Hematopoietic multipotent progenitor cell treated with erythropoietin and hydrocortisone succinate and interleukin-3 and kit ligand, for 15 days (in vitro differentiated cells): ENCODE data around the gene FBXL15.

ENCODE experiments used
- DNase-seq: peaks from one replicate; pipeline ENCODE4 v3.0.0-alpha.2; 2015; ENCODE audit warnings: low spot score

FBXL15 gene

DNA sequence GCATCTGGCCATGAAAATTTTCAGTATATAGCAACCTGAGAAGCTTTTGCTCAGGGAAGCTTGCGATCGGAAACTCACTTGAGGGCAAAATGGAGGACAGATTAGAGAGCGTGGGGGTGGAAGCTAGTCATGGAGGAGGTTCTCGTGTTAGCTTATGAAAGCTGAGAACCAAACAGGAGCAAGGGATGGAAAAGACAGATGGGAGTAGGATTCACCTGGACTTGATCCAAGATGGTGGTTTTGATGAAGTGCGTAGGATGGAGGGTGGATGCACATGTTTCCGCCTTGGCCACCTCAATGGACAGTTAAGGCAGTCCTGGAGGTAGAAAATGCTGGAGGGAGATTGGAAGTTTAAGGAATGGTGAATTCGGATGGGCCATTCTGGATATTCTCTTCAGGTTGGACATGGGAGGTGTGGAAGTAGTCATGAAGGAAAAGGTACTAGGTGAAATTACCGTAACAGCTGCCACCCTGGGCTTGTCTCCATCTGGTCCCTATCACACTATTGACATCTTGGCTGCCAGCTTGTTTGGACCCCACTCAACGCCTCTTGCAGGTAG is 37.0 kb downstream of the FBXL15 start:
- DNase-seq = no peak

DNA sequence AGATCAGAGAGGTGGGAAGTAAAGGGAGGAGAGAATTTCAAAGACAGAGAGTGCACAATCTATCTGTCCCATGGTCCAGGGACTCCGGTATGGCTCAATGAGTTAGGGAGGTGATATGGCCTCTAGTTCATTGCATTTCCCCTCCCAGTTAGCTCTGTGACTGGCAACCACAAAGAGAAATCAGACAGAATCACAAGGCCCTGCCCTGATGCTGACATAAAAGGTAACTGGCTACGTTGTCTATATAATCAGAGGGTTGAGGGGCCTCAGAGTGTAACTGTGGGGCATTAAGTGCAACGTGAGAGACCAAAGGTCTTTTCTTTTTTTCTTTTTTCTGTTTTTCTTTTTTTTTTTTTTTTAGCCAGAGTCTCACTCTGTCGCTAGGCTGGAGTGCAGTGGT is 38.0 kb downstream of the FBXL15 start:
- no peak for DNase-seq

DNA sequence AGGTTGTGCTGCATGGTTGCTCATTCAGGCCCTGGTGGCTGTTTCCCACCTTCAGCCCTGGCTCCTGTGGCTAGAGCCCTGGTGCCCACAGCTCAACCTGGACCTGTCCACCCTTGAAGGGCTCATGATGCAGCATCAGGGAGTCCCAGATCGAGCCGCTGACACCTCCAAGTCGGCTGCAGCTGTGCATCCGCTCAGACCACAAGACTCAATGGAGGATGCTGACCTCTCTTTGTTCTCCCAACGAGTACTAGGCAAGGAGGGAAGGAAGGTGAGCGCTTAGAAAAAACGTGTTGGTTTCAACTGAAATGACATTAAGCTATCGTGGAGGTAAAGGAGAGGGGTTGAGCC is 40.2 kb downstream of the FBXL15 start:
- no peak for DNase-seq

DNA sequence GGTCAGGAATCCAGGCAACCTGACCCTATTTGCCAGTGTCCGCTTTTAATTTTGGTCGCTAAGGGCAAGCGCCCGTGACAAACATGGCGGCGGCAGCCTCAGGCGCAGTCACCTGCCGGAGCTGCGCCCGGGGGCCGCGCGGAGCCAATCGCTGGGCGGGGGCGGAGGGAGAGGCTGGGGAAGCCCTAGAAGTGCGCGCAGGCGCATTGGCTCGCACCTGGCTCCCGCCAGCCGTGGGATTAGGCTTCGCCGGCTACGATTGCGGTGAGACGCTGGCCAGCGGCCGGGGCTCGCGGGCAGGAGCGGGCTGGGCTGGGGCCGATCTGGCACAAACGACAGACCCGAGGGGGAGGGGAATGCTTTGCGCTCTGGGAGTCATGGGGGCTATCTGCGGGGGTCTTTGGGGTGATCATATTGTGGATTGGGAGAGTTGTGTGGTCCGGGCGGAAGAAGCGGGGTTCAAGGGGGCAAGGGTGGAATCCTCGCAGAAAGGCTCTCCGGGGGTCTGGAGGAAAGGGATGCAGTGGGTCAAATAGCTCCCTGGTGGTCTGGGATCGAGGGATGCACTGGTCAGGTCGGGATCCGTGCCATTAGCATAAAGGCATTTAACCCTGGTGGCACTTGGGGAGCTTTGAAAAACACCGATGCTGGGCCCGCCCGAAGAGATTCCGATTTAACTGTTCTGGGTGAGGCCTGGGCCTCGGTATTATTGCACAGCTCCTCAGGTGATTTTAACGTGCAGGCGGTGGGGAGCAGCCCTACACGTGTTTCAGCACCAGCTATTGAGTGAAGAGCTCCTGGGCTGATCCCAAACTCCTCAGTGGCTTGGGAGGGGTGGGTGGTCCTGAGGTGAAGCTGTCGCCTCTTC is 40.8 kb downstream of the FBXL15 start:
- DNase-seq = peak; percentile 91

DNA sequence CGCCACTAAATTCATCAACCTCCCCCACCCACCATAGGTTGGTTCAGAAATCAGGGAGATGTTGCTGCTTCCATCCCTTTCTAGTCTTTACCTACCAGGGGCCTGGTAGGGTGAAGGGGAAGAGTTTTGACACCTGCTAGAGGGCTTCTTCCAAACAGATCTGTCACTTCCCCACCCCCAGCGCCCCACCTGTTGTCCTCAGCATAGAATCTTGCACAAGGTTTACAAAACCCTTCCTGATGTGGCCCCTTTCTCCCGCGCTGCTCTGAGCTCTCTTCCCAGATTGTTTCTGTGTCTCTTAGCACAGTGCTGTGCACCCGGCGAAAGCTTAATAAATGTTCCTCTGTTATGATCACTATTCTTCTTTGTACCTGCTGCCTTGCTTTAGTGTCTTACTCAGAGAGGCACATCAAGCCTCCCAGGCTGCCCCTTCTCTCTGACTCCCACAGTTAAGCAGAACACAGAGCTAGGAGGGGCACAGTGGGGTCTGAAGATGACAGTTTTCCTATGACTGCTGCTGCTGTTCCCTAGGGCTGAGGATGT is 41.9 kb downstream of the FBXL15 start:
- no peak for DNase-seq

DNA sequence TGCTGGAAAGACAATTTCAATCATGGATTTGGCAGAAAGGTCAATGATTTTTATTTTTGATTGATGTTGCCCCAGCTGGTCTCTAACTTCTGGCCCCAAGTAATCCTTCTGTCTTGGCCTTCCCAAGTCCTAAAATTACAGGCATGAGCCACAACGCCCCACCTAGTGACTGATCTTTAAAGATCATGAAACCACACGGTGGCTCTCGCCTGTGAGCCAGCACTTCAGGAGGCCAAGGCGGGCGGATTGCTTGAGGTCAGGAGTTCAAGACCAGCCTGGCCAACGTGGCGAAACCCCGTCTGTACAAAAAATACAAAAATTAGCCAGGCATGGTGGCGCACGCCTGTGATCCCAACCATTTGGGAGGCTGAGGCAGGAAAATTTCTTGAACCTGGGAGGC is 43.3 kb downstream of the FBXL15 start:
- DNase-seq = no peak

DNA sequence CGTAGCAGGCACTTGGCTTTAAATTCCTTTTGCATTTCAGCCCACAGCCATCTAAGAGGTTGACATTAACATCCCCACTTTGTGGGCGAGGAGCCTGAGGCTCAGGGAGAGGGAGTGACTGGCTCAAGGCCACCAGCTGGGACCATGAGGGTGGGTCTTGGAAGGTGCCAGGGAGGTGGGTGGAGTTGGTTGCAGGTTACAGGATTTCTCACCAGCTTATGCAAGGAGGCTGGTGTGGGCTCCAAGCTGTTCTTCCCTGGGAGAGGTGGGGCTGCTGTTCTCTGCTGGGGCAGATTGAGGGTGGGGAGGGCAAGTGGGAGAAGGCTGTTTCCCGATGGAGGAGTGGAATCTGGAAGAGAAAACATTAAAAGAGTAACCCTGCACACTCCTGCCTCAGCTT is 44.8 kb downstream of the FBXL15 start:
- no peak for DNase-seq

DNA sequence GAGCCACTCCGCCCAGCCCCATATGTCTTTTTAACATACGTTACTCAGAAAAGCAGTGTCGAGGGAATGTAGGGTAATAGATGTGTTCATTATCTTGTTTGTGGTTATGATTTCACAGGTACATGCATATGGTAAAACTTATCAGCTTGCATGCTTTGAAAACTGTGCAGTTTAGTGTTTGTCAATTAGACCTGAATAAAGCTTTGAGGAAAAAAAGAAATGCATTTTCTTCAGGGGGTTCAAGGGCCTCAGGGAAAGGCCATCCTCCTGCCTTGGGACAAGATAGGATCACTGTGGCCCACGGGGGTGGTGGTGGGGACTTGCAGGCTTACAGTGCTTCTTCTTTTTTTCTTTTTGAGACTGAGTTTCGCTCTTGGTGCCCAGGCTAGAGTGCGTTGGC is 46.7 kb downstream of the FBXL15 start:
- DNase-seq = no peak

DNA sequence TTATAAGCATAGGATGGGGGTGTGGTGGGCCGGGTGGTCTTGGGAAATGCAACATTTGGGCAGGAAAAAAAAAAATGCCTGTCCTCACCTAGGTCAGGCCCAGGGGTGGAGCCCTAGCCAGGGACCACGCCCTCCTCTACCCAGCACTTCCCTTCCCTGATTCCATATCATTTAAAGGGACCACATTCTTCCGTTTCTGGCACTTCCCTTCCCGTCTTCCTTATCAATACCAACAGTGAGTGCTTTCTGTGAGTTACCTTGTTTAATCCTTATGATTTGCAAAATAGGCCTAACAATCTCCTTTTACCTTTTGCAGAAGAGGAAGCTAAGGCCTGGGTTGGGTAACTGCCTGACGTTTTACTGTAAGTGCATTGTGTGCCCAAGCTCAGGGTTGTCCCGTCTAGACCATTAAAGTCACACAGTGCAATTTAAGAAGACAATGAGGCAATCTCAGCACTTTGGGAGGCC is 47.4 kb downstream of the FBXL15 start:
- DNase-seq = no peak

DNA sequence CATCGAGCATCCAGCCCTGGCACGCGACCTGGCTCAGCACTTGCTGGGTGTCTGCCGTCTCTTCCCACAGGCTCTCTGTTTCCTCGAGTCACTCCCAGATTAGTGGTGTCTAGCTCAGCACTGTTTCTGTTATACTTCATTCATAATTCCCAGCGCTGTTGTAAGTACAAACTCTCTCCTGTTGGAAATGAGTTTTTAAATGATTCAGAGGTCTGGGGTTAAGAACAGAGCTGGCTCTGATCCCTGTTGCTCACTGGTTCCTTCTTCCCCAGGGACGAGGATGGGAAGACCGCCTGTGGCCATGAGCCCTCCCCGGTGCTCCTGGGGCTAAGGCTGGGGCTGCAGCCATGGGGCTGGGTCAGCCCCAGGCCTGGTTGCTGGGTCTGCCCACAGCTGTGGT is 48.0 kb downstream of the FBXL15 start:
- no peak for DNase-seq

DNA sequence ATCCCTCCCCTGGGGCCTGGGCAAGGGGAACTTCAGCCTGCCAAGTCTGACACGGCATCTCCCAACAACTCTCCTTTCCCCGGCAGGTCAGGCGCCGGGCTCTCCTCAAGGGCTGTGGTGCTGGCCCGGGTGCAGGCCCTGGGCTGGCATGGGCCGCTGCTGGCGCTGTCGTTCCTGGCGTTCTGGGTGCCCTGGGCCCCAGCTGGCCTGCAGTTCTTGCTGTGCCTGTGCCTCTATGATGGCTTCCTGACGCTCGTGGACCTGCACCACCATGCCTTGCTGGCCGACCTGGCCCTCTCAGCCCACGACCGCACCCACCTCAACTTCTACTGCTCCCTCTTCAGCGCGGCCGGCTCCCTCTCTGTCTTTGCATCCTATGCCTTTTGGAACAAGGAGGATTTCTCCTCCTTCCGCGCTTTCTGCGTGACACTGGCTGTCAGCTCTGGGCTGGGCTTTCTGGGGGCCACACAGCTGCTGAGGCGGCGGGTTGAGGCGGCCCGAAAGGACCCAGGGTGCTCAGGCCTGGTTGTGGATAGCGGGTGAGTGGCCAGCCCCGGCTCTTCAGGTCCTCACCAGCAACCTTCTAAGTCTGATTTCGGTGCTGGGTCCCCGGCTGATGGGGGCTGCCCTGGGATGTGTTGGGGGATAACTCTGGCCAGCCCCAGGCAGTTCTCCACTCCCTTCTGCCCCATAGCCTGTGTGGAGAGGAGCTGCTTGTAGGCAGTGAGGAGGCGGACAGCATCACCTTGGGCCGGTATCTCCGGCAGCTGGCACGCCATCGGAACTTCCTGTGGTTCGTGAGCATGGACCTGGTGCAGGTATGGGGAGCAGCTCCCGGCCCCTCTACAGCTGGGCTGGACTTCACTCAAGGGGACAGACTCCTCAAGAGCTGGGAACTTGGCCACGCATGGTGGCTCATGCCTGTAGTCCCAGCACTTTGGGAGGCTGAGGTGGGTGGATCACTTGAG is 50.2 kb downstream of the FBXL15 start:
- DNase-seq = no peak
